GM12892 (cell line): ENCODE results near the gene DQX1.

Source experiments
- POLR2A ChIP-seq: IDR thresholded peaks from 2 replicates; pipeline ENCODE4 v1.6.1; 2011; ENCODE audit warnings: low read depth, low read length, control low read depth
- POLR2AphosphoS5 ChIP-seq: IDR thresholded peaks from 2 replicates; pipeline ENCODE4 v1.6.1; 2011; ENCODE audit warnings: low read depth, low read length, control low read depth
- TAF1 ChIP-seq: IDR thresholded peaks from 2 replicates; pipeline ENCODE4 v1.6.1; 2011; ENCODE audit warnings: low read depth, mild to moderate bottlenecking, control low read depth, low read length, borderline replicate concordance

DNA sequence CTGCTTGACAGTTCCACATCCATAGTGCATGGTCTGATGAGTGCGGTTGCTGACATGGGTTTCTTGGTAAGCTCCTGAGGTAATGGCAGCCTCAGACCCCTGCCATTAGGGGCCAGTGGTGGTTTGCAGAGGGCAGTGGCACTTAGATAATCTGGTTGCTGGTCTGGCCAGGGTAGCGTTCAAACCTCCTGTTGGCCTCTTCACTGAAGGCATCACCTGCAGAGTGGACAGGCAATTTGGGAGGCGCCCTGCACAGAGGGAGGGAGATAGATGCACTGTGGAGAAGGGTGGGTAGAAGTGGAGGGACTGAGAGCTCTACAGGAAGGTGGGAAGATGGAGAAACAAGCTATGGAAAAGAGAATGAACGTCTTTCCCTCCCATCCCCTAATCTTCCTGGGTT, 7.4 kb upstream of the DQX1 start:
- TF ChIP-seq POLR2A (peak; percentile 42; the same call in 1 of the 2 replicates), POLR2AphosphoS5 (0 out of 2 replicates have a peak, but pooled peaks have one; percentile 45), TAF1 (no peak)
